ENCODE measurements around the gene VPS33A.

The VPS33A gene

DNA sequence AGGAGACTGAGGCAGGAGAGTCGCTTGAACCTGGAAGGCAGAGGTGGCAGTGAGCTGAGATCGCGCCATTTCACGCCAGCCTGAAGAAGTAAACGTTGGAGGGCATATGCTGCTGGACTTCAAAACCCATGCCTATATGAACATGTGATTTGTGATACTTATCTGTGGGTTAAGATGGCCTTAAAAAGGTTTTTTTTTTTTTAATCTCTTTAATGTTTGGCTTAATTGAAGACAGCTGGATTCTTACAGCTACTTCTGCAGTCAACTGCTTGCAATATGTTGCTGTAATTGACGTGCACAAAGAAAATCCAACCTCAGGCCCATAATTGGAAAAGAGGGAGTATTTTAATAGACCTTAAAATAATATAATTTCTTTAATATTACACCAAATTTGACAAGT is 64.3 kb downstream of the VPS33A start:
- Histone ChIP-seq H3K27me3 (ENCODE audit: insufficient read depth, low read length, poor library complexity, severe bottlenecking) (no peaks in the 10 kb centered on the region), H3K4me2 (ENCODE audit: low read depth, low read length, poor library complexity, severe bottlenecking) (no peak overlapping the region), H3K4me1 (ENCODE audit: insufficient read depth, low read length, poor library complexity, severe bottlenecking) (peaks cover 6% of the 10 kb centered on the region)

GRCh38 chr12:122201381-122201780 is 64.9 kb downstream of the VPS33A start:
- Histone ChIP-seq H3F3A (ENCODE audit: low read depth) (no peaks in the 10 kb centered on the region), H3K4me1 (ENCODE audit: insufficient read depth, low read length, poor library complexity, severe bottlenecking) (peaks cover 9% of the 10 kb centered on the region), H3K27me3 (ENCODE audit: insufficient read depth, low read length, poor library complexity, severe bottlenecking) (no peaks in the 10 kb centered on the region), H3K4me2 (ENCODE audit: low read depth, low read length, poor library complexity, severe bottlenecking) (no peak overlapping the region), H3K9ac (ENCODE audit: low read depth, low read length, poor library complexity, severe bottlenecking) (no peak overlapping the region), H3K9me3 (ENCODE audit: insufficient read depth, low read depth, low read length) (no peaks in the 10 kb centered on the region), H2AFZ (ENCODE audit: low read length) (no peak overlapping the region), H3K36me3 (ENCODE audit: insufficient read depth, low read length) (peaks cover 2% of the 10 kb centered on the region; the same call in 1 of the 2 replicates), H3K4me3 (ENCODE audit: low read length, poor library complexity, severe bottlenecking) (no peak overlapping the region), H4K20me1 (ENCODE audit: insufficient read depth, low read length, poor library complexity, severe bottlenecking) (no peaks in the 10 kb centered on the region), H3K9me2 (replicated peaks; ENCODE audit: low read depth, low read length) (no peaks in the 10 kb centered on the region), H3K79me2 (ENCODE audit: insufficient read depth, low read length) (no peaks in the 10 kb centered on the region)
- TF ChIP-seq CTCF (conservative IDR thresholded peaks at IDR 0.05; ENCODE audit: low read length): no peak

More for the DNA sequence above, 64.3 kb downstream of the VPS33A start:
- no peaks in the 10 kb centered on the region for H3K9me3 ChIP-seq (ENCODE audit: insufficient read depth, low read depth, low read length)
- H3K9me2 ChIP-seq (replicated peaks; ENCODE audit: low read depth, low read length): no peaks in the 10 kb centered on the region
- H3K36me3 ChIP-seq (ENCODE audit: insufficient read depth, low read length): peaks cover 8% of the 10 kb centered on the region; the same call in 1 of the 2 replicates
- no peaks in the 10 kb centered on the region for H4K20me1 ChIP-seq (ENCODE audit: insufficient read depth, low read length, poor library complexity, severe bottlenecking)
- H3K4me3 ChIP-seq (ENCODE audit: low read length, poor library complexity, severe bottlenecking): no peak overlapping the region
- H2AFZ ChIP-seq (ENCODE audit: low read length): no peak overlapping the region
- H3K9ac ChIP-seq (ENCODE audit: low read depth, low read length, poor library complexity, severe bottlenecking): no peak overlapping the region
- no peak for TF ChIP-seq EZH2phosphoT487 (IDR thresholded peaks at IDR 0.05; ENCODE audit: borderline replicate concordance)
- TF ChIP-seq CTCF (conservative IDR thresholded peaks at IDR 0.05; ENCODE audit: low read length): no peak
- no peaks in the 10 kb centered on the region for H3F3A ChIP-seq (ENCODE audit: low read depth)
- H3K79me2 ChIP-seq (ENCODE audit: insufficient read depth, low read length): no peaks in the 10 kb centered on the region

GRCh38 chr12:122200541-122201175 is 65.6 kb downstream of the VPS33A start:
- no peaks in the 10 kb centered on the region for H3K9me3 ChIP-seq (ENCODE audit: insufficient read depth, low read depth, low read length)
- no peaks in the 10 kb centered on the region for H3K36me3 ChIP-seq (ENCODE audit: insufficient read depth, low read length)
- H3K4me1 ChIP-seq (ENCODE audit: insufficient read depth, low read length, poor library complexity, severe bottlenecking): peaks cover 9% of the 10 kb centered on the region
- H3K4me2 ChIP-seq (ENCODE audit: low read depth, low read length, poor library complexity, severe bottlenecking): no peak overlapping the region
- H3F3A ChIP-seq (ENCODE audit: low read depth): no peaks in the 10 kb centered on the region
- no peaks in the 10 kb centered on the region for H3K79me2 ChIP-seq (ENCODE audit: insufficient read depth, low read length)
- TF ChIP-seq EZH2phosphoT487 (IDR thresholded peaks at IDR 0.05; ENCODE audit: borderline replicate concordance): no peak
- TF ChIP-seq CTCF (conservative IDR thresholded peaks at IDR 0.05; ENCODE audit: low read length): no peak; the same call in 1 of the 2 replicates
- H3K9ac ChIP-seq (ENCODE audit: low read depth, low read length, poor library complexity, severe bottlenecking): no peak overlapping the region
- no peaks in the 10 kb centered on the region for H3K9me2 ChIP-seq (replicated peaks; ENCODE audit: low read depth, low read length)
- no peak overlapping the region for H3K4me3 ChIP-seq (ENCODE audit: low read length, poor library complexity, severe bottlenecking)
- no peaks in the 10 kb centered on the region for H3K27me3 ChIP-seq (ENCODE audit: insufficient read depth, low read length, poor library complexity, severe bottlenecking)
- no peaks in the 10 kb centered on the region for H4K20me1 ChIP-seq (ENCODE audit: insufficient read depth, low read length, poor library complexity, severe bottlenecking)
- no peak overlapping the region for H2AFZ ChIP-seq (ENCODE audit: low read length)

Measured in Loucy (cell line).